Kidney tubule cell (primary cell): ENCODE data around the gene LRP2.
"Not testable (repeated sequence)": the region's sequence is repeated elsewhere in the genome, so short reads cannot be mapped to it uniquely, and the experiment has no call there.

Experiments
- DNase-seq: peaks from one replicate; pipeline ENCODE4 v3.0.0-alpha.2; 2018; ENCODE audit warnings: low spot score

LRP2 gene

DNA sequence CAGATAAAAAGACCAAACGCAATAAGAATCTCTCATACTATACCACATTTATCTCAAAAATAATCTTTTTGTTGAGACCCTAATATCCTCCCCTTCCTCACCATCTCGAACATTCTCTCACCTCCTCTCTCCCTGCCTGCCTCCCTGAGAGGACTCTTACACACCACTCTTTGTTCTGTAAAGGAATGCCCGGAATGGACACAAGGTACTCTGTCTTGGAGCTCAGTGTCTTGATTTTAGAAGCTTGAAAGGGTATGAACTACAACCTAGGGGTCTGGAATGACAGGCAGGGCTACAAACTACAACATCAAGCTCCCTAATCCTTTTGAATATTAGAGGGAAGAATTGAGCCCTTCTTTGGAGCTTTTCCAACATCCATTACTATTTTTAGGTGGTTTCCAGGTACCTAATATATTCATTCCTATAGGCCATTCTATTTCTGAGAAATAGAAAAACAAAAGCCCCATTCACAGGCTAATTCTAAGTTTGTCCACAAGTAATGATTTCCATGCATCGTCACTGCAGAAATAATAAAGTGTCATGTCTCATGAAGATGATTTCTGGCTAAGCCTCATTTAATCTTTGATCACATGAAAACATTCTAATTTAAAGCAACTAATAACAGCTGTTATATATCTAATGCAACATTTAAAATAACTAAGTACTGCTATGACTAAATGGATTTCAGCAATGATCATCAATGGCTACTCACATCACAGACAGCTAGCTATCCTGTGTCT is 60.6 kb downstream of the LRP2 start:
- no peak for DNase-seq

DNA sequence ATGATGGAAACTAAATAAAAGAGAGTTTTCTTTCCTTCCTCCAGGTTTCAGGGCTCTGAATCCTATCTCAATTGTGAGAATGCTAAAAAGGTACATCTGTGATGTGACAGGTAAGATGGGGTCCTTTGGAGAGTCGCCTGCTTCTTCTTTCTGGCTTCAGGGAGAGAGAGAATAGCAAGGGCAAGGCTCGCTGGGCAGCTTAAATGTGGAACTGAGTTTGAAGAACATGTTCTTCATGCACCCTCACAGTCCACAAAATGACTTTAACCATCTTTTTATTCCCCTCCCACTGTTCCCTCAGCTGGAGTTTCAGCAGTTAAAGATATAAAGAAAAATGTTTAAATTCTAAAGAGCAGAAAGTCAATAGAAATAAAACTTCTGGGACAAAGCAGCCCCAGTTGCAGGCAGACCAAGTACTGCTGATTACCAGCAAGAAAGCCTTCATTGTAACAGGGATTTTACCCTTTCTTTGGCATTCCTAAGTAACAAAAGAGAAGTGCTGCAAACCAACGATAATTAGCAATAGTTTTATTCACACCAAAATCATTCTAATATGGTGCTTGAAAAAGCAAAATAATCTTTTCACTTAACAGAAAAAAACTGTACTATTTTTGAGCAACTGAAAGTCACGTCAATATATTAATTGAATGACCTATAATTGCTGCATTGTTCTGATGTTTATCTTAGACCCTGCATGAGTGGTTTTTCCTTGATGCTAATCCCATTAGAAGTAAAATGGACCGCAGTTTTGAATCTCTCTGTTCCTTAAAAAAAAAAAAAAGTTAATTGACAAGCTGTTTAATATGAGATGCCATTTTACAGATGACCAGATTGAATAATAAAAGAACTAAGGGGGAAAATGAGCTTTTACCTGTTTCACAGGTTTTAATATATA is 61.5 kb downstream of the LRP2 start:
- no peak for DNase-seq

DNA sequence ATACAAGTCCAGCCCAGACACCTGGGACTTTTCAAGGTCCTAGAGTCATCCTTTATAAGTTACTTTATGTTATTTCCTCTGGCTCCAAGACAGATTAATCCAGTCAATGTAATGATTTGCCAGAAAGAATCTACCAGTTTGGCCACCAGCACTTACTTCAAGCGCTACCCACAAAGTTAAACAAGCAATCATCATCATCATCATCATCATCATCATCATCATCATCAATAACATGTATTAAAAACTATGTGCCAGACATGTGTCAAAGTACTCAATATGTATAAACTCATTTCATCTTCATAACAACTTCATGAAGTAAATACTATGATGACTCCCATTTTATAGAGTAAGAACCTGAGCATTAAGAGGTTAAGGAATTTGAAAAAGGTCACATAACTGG is 64.3 kb downstream of the LRP2 start:
- DNase-seq: no peak

DNA sequence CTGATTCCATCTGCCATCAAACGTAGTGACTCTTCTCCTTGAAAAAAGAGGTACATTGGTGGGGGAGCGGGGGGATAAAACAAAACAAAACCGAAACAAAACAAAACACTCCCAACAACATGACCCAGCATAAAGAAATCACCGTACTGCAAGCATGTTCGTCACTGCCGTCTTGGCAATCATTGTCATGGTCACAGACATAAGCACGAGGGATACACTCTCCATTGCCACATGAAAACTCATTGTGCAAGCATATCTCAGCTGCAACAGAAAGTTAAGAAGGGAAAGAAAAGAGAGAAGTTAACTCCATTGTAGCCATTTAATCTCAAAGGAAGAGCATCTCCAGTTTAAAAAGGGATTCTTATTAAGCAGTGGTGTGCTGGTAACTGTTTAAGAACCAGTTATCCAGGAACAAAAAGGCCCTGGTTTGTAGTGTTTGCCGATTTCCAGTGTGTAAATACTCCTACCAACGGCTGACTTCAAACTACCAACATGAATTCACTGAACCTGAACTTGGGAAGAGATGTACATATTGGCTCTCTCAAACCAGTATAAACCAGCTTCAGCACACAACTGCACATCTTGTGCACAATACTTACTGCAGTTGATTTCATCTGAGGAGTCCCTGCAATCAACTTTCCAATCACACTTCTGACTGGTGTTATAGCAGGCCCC is 68.2 kb downstream of the LRP2 start:
- DNase-seq: no peak

DNA sequence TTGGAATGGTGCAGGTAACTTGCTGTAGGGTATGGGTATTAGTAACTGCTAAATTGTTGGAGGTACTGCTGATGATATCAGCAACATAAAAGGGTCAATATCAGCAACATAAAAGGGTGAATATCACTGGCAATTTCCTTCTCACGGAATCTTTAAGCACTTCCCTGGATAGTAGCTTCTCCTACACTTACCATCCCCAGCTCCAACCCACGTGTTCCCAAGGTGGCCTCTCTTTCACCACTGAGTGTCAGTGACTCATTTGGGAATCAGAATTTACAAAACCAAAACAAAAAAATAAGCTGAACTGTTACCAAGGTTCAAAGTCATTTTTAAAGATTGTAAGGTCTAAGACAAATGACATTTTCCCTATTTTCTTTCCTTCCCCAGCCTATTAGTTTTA is 70.8 kb downstream of the LRP2 start:
- DNase-seq: no peak

GRCh38 chr2:169290433-169290832 is 71.9 kb downstream of the LRP2 start:
- DNase-seq: no peak

GRCh38 chr2:169287666-169288065 is 74.7 kb downstream of the LRP2 start:
- no peak for DNase-seq

GRCh38 chr2:169286624-169287231 is 75.6 kb downstream of the LRP2 start:
- DNase-seq: no peak

GRCh38 chr2:169285531-169286235 is 76.7 kb downstream of the LRP2 start:
- DNase-seq: peak; percentile 9

GRCh38 chr2:169280502-169280901 is 81.8 kb downstream of the LRP2 start:
- no peak for DNase-seq

- DNase-seq: no peak
Measured at GRCh38 chr2:169275696-169276444, 86.5 kb downstream of the LRP2 start.

- no peak for DNase-seq
Measured at GRCh38 chr2:169272010-169272409, 90.3 kb downstream of the LRP2 start.

- DNase-seq: not testable (repeated sequence)
Measured at GRCh38 chr2:169270574-169270973, 91.8 kb downstream of the LRP2 start.

DNA sequence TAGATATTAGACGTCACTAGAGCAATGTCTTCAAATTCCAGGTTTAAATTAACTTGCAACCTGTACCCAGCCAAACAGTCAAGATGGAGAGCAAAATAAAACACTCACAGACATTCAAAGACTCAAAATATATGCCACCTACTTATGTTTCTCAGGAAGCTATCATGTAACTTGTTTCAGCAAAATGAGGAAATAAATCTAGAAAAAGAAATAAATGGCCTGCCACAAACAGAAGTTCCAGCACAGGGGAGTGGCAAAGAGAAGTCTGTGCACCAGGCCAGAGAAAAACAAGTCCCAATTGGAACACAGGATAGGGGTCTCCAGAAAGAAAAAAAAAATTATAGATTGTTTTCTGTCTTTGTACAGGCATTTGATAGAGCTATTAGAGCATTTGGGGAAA is 96.7 kb downstream of the LRP2 start:
- no peak for DNase-seq

DNA sequence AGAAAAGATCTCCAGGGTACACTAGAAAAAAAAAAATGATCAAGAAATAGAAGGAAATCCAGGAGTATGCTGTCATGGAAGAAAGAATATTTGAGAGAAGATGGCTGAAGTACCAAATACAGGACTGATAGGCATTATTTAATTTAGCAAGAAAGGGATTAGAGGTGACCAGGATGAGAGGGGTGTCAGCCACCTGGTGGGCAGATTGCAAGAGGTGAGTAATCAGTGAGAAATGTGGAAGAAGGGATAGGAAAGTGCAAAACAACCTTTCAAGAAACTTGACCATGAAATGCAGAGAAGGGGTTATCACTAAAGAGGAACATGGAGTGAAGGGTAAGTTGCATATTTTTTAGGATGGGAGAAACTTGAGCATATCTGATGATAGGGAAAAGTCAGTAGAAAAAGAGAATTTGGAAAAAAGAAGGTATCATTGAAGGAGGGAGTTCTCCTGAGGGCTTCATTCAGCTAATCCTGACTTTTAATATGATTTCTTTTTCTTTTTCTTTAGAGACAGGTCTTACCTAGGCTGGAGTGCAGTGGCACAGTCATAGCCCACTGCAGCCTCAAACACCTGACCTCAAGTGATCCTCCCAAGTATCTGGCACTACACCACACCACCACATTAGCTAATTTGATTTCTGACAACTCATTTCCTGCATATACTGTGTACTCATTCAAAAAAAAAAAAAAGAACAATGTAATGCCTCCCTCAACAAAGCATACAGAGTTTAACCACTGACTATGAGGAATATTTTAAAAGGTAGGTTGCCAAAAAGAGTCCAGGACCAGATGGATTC is 101.3 kb downstream of the LRP2 start:
- no peak for DNase-seq

DNA sequence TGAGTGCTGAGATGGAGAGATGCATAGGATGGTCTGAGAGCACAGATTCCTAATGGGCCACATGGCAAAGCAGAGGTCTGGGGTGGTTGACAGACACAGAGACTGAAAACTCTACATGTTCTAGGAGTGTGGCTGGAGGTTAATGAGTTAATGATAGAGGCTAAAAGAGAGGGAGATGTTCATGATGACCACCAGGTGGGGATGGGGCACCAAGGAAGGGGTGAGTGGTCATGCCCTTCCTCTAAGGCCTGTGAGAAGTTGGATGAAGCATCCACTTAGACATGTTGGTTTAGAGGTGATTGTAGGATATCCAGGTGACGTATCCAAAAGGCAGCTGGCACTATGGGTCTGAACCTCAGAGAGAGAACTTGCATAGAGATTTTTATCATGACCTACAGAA is 102.1 kb downstream of the LRP2 start:
- no peak for DNase-seq

GRCh38 chr2:169259402-169259801 is 102.9 kb downstream of the LRP2 start:
- no peak for DNase-seq

- no peak for DNase-seq
Measured at GRCh38 chr2:169258045-169258601, 104.2 kb downstream of the LRP2 start.

DNA sequence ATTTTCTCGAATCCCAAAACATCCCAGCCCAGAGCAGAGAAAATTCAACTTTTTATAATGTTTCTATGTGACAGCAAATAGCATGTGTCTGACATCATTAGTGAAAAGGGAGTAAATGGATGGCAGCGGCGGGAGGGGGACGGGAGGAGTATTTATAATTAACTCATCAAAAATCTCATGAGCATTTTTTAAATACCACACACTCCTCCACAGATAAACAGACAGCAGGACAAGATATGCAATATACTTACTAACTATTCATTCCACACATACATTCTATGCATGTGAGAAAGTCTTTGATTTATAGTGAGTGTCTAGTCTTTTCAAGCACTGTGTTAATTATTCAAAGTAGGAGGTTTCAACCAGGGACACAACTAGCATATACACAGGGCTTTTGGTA is 107.6 kb downstream of the LRP2 start:
- no peak for DNase-seq

GRCh38 chr2:169247211-169247610 is 115.1 kb downstream of the LRP2 start:
- DNase-seq: no peak
